HG03442 (cell line): ENCODE results near the gene OSBPL2.

Source experiments
- ATAC-seq: cut with Tn5 transposase; IDR thresholded peaks from one replicate; pipeline ENCODE4 v1.9.1; 2021; ENCODE audit warnings: mild to moderate bottlenecking, moderate library complexity; ENCODE audit not compliant: unreplicated experiment

The OSBPL2 gene

GRCh38 chr20:62321975-62322374 lies 83.7 kb downstream of the OSBPL2 start:
- no peak for ATAC-seq

GRCh38 chr20:62322492-62323041 lies 84.2 kb downstream of the OSBPL2 start:
- ATAC-seq = no peak

- ATAC-seq = no peak
Observed at GRCh38 chr20:62323146-62323979, 85.0 kb downstream of the OSBPL2 start.

GRCh38 chr20:62323980-62324906 lies 85.9 kb downstream of the OSBPL2 start:
- no peak for ATAC-seq

GRCh38 chr20:62325172-62325905 lies 87.0 kb downstream of the OSBPL2 start:
- ATAC-seq = no peak

GRCh38 chr20:62326559-62326958 lies 88.2 kb downstream of the OSBPL2 start:
- no peak for ATAC-seq

GRCh38 chr20:62326959-62327725 lies 88.8 kb downstream of the OSBPL2 start:
- no peak for ATAC-seq

- no peak for ATAC-seq
Observed at GRCh38 chr20:62327726-62328495, 89.6 kb downstream of the OSBPL2 start.

GRCh38 chr20:62328684-62329388 lies 90.5 kb downstream of the OSBPL2 start:
- no peak for ATAC-seq

- ATAC-seq = no peak
Observed at GRCh38 chr20:62329389-62330377, 91.4 kb downstream of the OSBPL2 start.

- ATAC-seq = no peak
Observed at GRCh38 chr20:62330576-62331317, 92.4 kb downstream of the OSBPL2 start.

- no peak for ATAC-seq
Observed at GRCh38 chr20:62331347-62331746, 93.0 kb downstream of the OSBPL2 start.

- ATAC-seq = no peak
Observed at GRCh38 chr20:62332421-62332820, 94.1 kb downstream of the OSBPL2 start.

GRCh38 chr20:62332989-62333819 lies 94.9 kb downstream of the OSBPL2 start:
- ATAC-seq = no peak

- ATAC-seq = no peak
Observed at GRCh38 chr20:62333820-62334595, 95.7 kb downstream of the OSBPL2 start.
